CD4-positive, alpha-beta T cell (primary cell): ENCODE results near the gene EML4. TPM values are rescaled to one million over a fixed set of nuclear protein-coding genes. Genes with fewer than 3 reads are reported as not detected.

Experiments
- ATAC-seq: fragments of 200-7000 bp; cut with Tn5 transposase; one replicate; pipeline ENCODE4 v1.10.0; 2022; ENCODE audit warnings: mild to moderate bottlenecking; ENCODE audit not compliant: poor library complexity
- CTCF ChIA-PET: fragments of 350-600 bp; sonication (Branson Sonifier 250); formaldehyde crosslinking; loops from one replicate; lab custom pipeline; 2021; ENCODE audit warnings: antibody characterized with exemption, inconsistent platforms; lab: Charles Lee
- POLR2A ChIA-PET: fragments of 350-600 bp; sonication (Branson Sonifier 250); formaldehyde crosslinking; loops from one replicate; lab custom pipeline; 2021; ENCODE audit warnings: antibody characterized with exemption, inconsistent platforms; lab: Charles Lee
- DNase-seq, 14 experiments: peaks; one replicate each; pipeline ENCODE4 v3.0.0-alpha.2; 2013 to 2020; ENCODE audit warnings: mixed read lengths in 2 of 14
- H3K27ac ChIP-seq, 2 donors: one replicate each; pipeline versions ENCODE4 v1.5.1 to v1.7.0; 2013; ENCODE audit warnings: low read length in 2 of 2, low read depth in 1 of 2, mild to moderate bottlenecking in 1 of 2
- H3K27me3 ChIP-seq, 2 experiments: 1 replicate in 1 of 2; 2 replicates in 1 of 2; pipeline versions ENCODE4 v1.6.1 to v1.7.0; 2013; ENCODE audit warnings: low read length in 2 of 2, control low read depth in 1 of 2, mild to moderate bottlenecking in 1 of 2, moderate library complexity in 1 of 2; ENCODE audit not compliant: insufficient read depth in 2 of 2, control insufficient read depth in 1 of 2
- H3K36me3 ChIP-seq: one replicate; pipeline ENCODE4 v1.6.1; 2013; ENCODE audit warnings: low read length, control low read depth; ENCODE audit not compliant: insufficient read depth
- H3K4me1 ChIP-seq: one replicate; pipeline ENCODE4 v1.6.1; 2013; ENCODE audit warnings: low read length, control low read depth; ENCODE audit not compliant: insufficient read depth
- H3K4me3 ChIP-seq: one replicate; pipeline ENCODE4 v1.5.1; 2013; ENCODE audit warnings: mild to moderate bottlenecking, low read length, moderate library complexity
- H3K9me3 ChIP-seq, 2 experiments: 1 replicate in 1 of 2; 2 replicates in 1 of 2; pipeline versions ENCODE4 v1.6.1 to v1.7.0; 2013; ENCODE audit warnings: low read length in 2 of 2, mild to moderate bottlenecking in 2 of 2, control low read depth in 1 of 2, moderate library complexity in 1 of 2; ENCODE audit not compliant: control insufficient read depth in 1 of 2, insufficient read depth in 1 of 2
- H3K27ac Mint-ChIP-seq: one replicate; pipeline ENCODE4 v1.8.0; 2020; ENCODE audit warnings: mixed read lengths
- H3K27me3 Mint-ChIP-seq: one replicate; pipeline ENCODE4 v1.8.0; 2021; ENCODE audit warnings: mixed read lengths
- H3K36me3 Mint-ChIP-seq: one replicate; pipeline ENCODE4 v1.8.0; 2021; ENCODE audit warnings: low read depth, mixed read lengths
- H3K4me1 Mint-ChIP-seq: one replicate; pipeline ENCODE4 v1.8.0; 2021; ENCODE audit warnings: low read depth, mixed read lengths
- H3K4me3 Mint-ChIP-seq: one replicate; pipeline ENCODE4 v1.8.0; 2020; ENCODE audit warnings: mild to moderate bottlenecking, mixed read lengths
- H3K9me3 Mint-ChIP-seq: one replicate; pipeline ENCODE4 v1.8.0; 2020; ENCODE audit warnings: mixed read lengths
- intact Hi-C, 2 experiments: fragments of 100-400 bp; cut with DNase I in 1 of 2; cut with micrococcal nuclease in 1 of 2; formaldehyde crosslinking; loops; one replicate each; pipeline versions ENCODE4 v1.15.1 to v1.9.0; 2023 to 2025; cut with DNase I, micrococcal nuclease
- total RNA-seq, 174 experiments: library from RNA in 2 of 174; stranded (reverse) in 2 of 174; gene quantifications; one replicate each; pipeline ENCODE4 v1.2.3 and lab custom pipeline; 2021 to 2026
- TF ChIP-seq, protein P1 (sequence below): fragments of 200-600 bp; IDR thresholded peaks from one replicate; pipeline ENCODE4 v1.8.0; 2022; ENCODE audit warnings: antibody characterized with exemption, mild to moderate bottlenecking

Gene EML4
- total RNA-seq, 2 experiments from 2014 or later = 219 to 228 TPM

DNA sequence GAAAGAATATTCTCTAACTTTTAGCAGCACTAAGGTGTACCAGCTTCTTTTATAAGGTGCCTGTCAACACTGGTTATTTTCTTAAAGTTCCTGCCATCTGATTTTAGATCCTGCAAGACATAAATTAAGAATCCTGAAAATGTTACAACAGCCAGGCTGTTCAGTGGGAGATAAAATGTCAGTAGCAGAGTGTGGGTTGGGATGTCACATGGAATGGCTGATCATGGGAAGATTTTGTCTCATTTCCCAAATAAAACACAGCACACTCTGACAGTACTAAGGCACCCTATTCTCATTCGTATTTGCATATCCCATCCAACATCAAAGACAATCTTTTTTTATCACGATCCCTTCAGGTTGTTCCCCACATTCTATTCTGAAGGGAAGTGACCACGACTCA, 194.3 kb downstream of the EML4 start:
- H3K4me1 Mint-ChIP-seq = peaks cover 39% of the 10 kb centered on the region
- no peaks in the 10 kb centered on the region for H3K9me3 Mint-ChIP-seq
- Histone ChIP-seq H3K27ac (no peak overlapping the region), H3K9me3 (no peaks in the 10 kb centered on the region), H3K27me3 (no peaks in the 10 kb centered on the region), H3K36me3 (no peaks in the 10 kb centered on the region), H3K4me3 (no peak overlapping the region), H3K4me1 (peaks cover 27% of the 10 kb centered on the region)
- ATAC-seq = no peak
- TF ChIP-seq, protein P1, sequence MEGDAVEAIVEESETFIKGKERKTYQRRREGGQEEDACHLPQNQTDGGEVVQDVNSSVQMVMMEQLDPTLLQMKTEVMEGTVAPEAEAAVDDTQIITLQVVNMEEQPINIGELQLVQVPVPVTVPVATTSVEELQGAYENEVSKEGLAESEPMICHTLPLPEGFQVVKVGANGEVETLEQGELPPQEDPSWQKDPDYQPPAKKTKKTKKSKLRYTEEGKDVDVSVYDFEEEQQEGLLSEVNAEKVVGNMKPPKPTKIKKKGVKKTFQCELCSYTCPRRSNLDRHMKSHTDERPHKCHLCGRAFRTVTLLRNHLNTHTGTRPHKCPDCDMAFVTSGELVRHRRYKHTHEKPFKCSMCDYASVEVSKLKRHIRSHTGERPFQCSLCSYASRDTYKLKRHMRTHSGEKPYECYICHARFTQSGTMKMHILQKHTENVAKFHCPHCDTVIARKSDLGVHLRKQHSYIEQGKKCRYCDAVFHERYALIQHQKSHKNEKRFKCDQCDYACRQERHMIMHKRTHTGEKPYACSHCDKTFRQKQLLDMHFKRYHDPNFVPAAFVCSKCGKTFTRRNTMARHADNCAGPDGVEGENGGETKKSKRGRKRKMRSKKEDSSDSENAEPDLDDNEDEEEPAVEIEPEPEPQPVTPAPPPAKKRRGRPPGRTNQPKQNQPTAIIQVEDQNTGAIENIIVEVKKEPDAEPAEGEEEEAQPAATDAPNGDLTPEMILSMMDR = no peak
- H3K27me3 Mint-ChIP-seq = no peaks in the 10 kb centered on the region
- POLR2A ChIA-PET = no interaction called here
- DNase-seq = no peak
- H3K27ac Mint-ChIP-seq = no peak overlapping the region
- peaks cover 11% of the 10 kb centered on the region for H3K36me3 Mint-ChIP-seq
- intact Hi-C loops = loop anchor here (5.0 to 10.0 kb wide), 6 partner anchors 196 to 1991 kb away; partner anchors contain the start of gene EML4 (in 1 of the 2)
- CTCF ChIA-PET = no interaction called here
- H3K4me3 Mint-ChIP-seq = no peak overlapping the region

DNA sequence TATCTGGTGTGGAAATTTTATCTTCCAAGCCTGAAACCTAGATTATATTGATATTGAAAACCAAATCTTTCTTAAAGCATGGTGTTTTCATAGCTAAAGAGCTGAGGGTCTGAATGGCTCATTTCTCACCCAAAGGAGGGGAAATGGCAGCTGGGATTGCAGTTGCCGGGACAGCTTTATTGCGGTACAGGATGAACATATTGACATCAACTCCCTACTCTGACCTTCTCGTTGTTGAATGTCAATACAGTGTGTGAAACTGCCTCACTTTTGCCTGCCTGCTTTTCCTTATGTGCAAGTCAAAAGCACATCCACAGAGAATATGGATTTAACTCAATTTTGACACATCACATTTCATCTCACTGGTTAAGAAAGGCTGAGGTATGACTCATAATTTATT, 195.5 kb downstream of the EML4 start:
- Histone ChIP-seq H3K4me1 (peaks cover 16% of the 10 kb centered on the region), H3K27me3 (no peaks in the 10 kb centered on the region), H3K36me3 (no peaks in the 10 kb centered on the region), H3K9me3 (no peaks in the 10 kb centered on the region), H3K4me3 (no peak overlapping the region), H3K27ac (no peak overlapping the region)
- H3K27ac Mint-ChIP-seq = no peak overlapping the region
- H3K4me3 Mint-ChIP-seq = no peak overlapping the region
- peaks cover 27% of the 10 kb centered on the region for H3K4me1 Mint-ChIP-seq
- DNase-seq (no peak), ATAC-seq (no peak)
- H3K36me3 Mint-ChIP-seq = peaks cover 11% of the 10 kb centered on the region
- ChIA-PET POLR2A (interaction anchor here (0.6 kb wide), 1 partner anchor 22 kb away, joined by 3 read pairs; no protein-coding TSS in a partner anchor), CTCF (no interaction called here)
- no peaks in the 10 kb centered on the region for H3K27me3 Mint-ChIP-seq
- intact Hi-C loops = loop anchor here (5.0 to 10.0 kb wide), 6 partner anchors 197 to 1990 kb away; partner anchors contain the start of gene EML4 (in 1 of the 2)
- TF ChIP-seq, protein P1 = no peak
- H3K9me3 Mint-ChIP-seq = no peaks in the 10 kb centered on the region

DNA sequence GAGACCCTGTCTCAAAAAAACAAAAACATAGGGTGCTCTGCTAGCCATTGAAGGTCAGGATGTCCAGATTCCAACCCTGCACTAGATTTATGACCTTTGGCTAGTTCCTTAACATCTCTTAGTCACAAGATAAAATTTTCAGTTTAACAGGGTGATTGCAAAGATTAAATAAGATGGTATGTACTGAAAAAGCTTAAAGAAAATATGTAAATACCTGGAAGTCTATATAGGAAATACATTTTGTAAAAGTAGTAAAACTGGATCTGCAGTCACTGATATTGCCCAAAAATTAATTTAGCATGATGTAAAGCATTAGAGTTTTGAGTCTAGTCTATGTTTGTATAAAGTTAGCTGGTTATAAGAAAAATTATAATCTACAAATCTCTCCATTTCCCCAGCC, 197.3 kb downstream of the EML4 start:
- ATAC-seq = no peak
- Histone ChIP-seq H3K4me1 (peaks cover 7% of the 10 kb centered on the region), H3K27me3 (no peaks in the 10 kb centered on the region), H3K9me3 (no peaks in the 10 kb centered on the region), H3K36me3 (no peaks in the 10 kb centered on the region), H3K4me3 (no peak overlapping the region), H3K27ac (no peak overlapping the region)
- Mint-ChIP-seq H3K36me3 (no peaks in the 10 kb centered on the region), H3K9me3 (no peaks in the 10 kb centered on the region), H3K4me1 (peaks cover 18% of the 10 kb centered on the region), H3K4me3 (no peak overlapping the region), H3K27me3 (no peaks in the 10 kb centered on the region), H3K27ac (no peak overlapping the region)
- intact Hi-C loops = loop anchor here (10.0 kb wide), 2 partner anchors 262 to 1988 kb away; no protein-coding TSS in a partner anchor
- DNase-seq = no peak
- POLR2A ChIA-PET = no interaction called here
- TF ChIP-seq, protein P1 = no peak
- CTCF ChIA-PET = no interaction called here
